ENCODE results near the gene TUNAR. TPM values are rescaled to one million over a fixed set of nuclear protein-coding genes. Genes with fewer than 3 reads are reported as not detected.

The TUNAR gene
- not detected in 2 replicates for total RNA-seq

DNA sequence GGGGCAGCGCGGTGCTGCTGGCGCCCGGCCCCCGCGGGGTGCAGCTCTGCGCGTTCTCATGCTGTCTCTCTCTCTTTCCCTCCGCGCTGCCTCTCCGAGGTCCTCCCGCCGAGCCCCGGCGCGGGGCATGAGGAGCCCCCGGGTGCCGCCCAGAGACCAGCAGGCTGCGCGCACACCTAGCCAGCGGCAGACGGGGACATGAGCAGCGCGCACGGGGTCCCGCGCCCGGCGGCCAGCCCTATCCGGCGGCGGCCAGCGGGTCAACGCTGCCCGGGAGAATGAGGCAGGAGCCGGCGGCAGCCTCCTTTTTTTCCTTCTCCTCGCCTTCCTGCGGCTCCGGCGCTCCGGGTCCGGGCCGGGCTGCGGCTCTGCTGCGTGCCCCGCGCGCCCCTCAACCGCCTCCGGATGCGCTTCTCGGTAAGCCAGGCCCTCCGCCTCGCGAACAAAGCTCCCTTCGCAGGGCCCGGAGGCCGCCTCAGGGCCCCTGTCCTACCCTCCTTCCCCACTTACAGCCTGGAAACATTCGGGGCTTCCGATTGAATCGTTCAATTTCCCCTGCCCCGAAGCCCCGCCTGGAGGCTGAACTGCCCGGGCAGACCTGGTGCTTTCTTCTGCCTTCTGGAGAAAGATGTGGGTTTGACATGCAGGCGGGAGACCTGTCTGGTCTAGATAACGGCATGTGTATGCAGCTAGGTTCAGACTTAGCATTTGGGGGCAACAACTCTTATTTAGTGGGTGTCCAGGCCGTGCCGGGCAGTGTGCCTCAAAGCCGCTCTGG is at the start of gene TUNAR:
Gene TUNAR, plus strand, starts transcription at position 72 of the 778 bp plus-strand sequence.
- DNase-seq (ENCODE audit: low read depth in 2 of 2), result no peak

DNA sequence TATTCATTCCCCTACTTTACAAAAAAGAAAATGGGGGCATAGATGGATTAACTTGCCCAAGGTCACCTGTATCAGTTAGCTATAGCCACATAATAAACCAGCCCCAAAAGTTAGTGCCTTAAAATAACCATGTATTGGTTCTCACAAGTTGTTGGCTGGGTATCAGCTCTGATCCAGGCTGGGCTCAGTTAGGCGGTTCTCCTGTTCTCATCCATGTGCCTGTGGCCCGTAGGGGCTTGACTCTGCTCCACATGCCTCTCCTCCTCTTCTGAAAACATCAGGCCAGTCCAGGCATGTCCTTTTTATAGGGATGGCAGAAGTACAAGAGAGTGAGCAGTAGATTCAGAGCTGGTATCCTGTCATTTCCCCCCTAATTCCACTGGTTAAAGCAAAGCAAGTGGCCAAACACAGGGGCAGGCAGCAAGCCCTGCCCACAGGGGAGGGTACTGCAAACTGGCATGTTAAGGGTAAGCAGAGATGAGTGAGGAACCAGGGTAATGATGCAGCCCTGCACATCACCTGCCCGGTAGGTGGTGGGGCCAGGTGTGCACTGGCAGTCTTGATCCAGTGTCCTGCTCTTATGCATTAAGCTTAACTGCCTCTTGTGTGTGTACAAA is 47.9 kb upstream of the TUNAR start:
- DNase-seq (ENCODE audit: low read depth in 2 of 2), result no peak

DNA sequence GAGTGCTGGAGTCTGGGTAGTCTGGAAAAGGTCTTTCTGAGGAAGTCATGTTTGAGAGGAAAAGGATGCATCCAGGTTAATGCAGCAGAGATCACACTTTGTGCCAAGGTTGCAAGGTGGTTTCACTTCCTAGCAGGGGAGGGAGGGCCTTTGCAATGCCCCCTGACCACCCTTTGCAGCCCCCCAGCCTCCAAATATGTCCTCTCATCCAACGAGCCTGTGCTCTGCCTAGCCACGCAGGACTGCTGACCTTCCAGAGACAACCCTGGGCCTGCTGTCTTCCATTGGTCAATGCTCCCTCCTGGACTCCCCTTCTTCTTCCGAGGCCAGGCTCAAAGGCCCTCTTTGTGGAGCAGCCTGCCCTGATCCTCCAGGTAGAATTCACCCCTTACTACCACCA is 47.3 kb upstream of the TUNAR start:
- no peak for DNase-seq (ENCODE audit: low read depth in 2 of 2)

- no peak for DNase-seq (ENCODE audit: low read depth in 2 of 2)
Observed at GRCh38 chr14:95830386-95830785, 46.2 kb upstream of the TUNAR start.

DNA sequence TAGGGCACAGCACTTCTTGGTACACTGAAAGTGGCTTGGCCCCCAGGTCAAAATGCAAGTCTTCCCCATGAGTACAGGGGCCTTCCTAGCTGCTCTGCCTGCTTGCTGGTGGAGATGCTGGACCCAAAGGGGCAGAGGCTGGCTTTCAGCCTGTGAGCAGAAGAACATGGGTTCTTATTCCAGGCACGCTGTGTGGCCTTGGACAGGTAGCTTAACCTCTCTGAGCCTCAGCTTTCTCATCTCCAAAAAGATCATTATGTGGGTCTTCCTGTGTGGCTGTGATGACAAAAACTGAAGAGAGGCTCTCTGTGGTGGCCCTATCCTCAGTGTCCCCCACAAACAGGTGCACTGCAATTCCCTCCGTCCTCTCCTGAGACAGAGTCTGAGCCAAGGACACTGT is 45.6 kb upstream of the TUNAR start:
- DNase-seq (ENCODE audit: low read depth in 2 of 2), result no peak

- no peak for DNase-seq (ENCODE audit: low read depth in 2 of 2)
Observed at GRCh38 chr14:95831468-95831867, 45.2 kb upstream of the TUNAR start.

GRCh38 chr14:95832012-95832411 is 44.6 kb upstream of the TUNAR start:
- no peak for DNase-seq (ENCODE audit: low read depth in 2 of 2)

GRCh38 chr14:95833429-95833828 is 43.2 kb upstream of the TUNAR start:
- DNase-seq (ENCODE audit: low read depth in 2 of 2), result no peak

GRCh38 chr14:95834496-95834895 is 42.1 kb upstream of the TUNAR start:
- no peak for DNase-seq (ENCODE audit: low read depth in 2 of 2)

GRCh38 chr14:95835121-95835730 is 41.4 kb upstream of the TUNAR start:
- no peak for DNase-seq (ENCODE audit: low read depth in 2 of 2)

GRCh38 chr14:95838862-95839261 is 37.8 kb upstream of the TUNAR start:
- DNase-seq (ENCODE audit: low read depth in 2 of 2), result no peak

DNA sequence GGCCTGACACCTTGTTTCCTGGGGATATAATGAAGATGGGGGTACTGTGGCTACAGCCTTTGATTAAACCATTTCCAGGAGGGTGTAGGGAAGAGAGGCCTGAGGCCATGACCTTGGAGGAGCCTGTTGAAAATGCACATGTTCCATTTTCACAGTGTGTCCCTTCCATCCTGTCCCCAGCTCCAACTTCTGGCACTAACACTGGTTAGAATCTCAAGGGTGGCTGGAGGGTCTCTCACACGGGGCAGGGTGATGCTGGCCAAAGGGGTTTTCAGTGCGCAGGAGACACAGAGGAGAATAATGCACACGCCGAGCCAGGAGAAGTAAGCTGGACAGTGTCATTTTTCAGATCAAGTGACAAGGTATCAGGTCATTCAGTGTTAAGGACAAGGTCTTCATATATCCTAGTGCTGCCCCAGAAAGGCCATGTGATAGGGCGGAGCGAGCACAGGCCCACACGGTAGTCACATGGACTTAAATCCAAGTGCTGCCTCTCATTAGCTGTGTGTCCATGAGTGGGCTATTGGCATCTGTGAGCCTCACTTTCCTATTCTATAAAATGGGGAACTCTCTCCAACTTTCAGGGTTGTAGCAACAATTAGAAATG is 36.4 kb upstream of the TUNAR start:
- no peak for DNase-seq (ENCODE audit: low read depth in 2 of 2)

- DNase-seq (ENCODE audit: low read depth in 2 of 2), result no peak
Observed at GRCh38 chr14:95841668-95842067, 35.0 kb upstream of the TUNAR start.

DNA sequence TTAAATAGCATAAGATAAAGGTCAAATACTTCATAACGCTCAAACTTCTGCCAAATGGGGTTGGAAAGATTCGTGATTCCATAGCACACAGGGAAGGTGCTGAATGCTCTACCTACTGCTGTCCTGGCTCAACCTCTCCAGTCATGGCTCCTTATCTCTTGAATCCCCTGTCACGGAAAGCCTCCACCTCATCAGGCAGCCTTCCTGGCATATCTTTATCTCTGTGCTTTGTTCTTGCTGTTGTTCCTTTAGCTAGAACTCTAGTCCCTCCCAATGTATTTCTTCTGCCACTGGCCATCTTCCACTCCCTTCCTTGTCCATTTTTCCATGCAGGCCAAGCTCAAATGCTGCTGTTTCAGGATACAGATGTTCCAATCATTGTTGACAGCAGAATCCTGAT is 26.9 kb upstream of the TUNAR start:
- DNase-seq (ENCODE audit: low read depth in 2 of 2), result no peak

GRCh38 chr14:95850429-95850828 is 26.2 kb upstream of the TUNAR start:
- DNase-seq (ENCODE audit: low read depth in 2 of 2), result no peak

DNA sequence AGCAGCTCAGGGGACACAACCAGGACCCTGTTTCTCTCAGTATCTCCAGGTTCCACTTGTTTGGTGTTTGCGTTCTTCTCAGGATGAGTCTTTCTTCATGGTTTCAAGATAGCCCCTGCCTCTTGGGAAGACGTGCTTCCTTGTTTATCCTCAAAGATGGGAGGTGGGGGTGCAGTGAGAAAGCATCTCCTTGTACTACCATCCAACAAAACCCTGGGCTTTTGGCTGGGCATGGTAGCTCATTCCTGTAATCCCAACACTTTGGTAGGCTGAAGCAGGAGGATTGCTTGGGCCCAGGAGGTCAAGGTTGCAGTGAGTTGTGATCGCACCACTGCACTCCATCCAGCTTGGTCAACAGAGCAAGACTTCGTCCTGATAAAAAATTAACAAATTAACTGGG is 21.0 kb upstream of the TUNAR start:
- DNase-seq (ENCODE audit: low read depth in 2 of 2), result no peak

GRCh38 chr14:95857275-95857674 is 19.4 kb upstream of the TUNAR start:
- no peak for DNase-seq (ENCODE audit: low read depth in 2 of 2)

GRCh38 chr14:95858893-95859292 is 17.7 kb upstream of the TUNAR start:
- DNase-seq (ENCODE audit: low read depth in 2 of 2), result no peak

- no peak for DNase-seq (ENCODE audit: low read depth in 2 of 2)
Observed at GRCh38 chr14:95862243-95862642, 14.4 kb upstream of the TUNAR start.

DNA sequence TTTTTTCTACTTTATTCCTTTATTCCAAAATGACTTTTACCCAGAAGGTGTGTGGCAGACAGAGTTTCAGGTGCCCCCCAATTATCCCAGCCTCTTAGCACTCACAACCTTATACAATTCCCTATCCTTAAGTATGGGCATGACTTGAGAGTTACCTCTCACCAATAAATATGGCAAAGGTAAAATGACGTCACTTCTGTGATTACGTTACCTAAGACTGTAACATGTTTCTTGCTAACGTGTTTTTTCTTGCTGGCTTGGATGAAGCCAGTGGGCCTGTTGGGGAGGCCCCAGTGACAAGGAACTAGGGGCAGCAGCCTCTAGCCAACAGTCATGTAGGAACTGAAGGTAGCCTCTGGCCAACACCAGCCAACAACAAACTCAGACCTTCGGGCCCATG is 13.3 kb upstream of the TUNAR start:
- no peak for DNase-seq (ENCODE audit: low read depth in 2 of 2)

GRCh38 chr14:95869776-95870175 is 6.9 kb upstream of the TUNAR start:
- DNase-seq (ENCODE audit: low read depth in 2 of 2), result no peak

- DNase-seq (ENCODE audit: low read depth in 2 of 2), result no peak
Observed at GRCh38 chr14:95870772-95871171, 5.9 kb upstream of the TUNAR start.

- no peak for DNase-seq (ENCODE audit: low read depth in 2 of 2)
Observed at GRCh38 chr14:95871531-95871930, 5.1 kb upstream of the TUNAR start.

All from dermis microvascular lymphatic vessel endothelial cell (primary cell).